SIG-M5 (cell line): ENCODE data around the gene MPDU1.

ENCODE experiments used
- DNase-seq: peaks from one replicate; lab custom pipeline; 2025; lab: John Stamatoyannopoulos, UW

MPDU1 gene

DNA sequence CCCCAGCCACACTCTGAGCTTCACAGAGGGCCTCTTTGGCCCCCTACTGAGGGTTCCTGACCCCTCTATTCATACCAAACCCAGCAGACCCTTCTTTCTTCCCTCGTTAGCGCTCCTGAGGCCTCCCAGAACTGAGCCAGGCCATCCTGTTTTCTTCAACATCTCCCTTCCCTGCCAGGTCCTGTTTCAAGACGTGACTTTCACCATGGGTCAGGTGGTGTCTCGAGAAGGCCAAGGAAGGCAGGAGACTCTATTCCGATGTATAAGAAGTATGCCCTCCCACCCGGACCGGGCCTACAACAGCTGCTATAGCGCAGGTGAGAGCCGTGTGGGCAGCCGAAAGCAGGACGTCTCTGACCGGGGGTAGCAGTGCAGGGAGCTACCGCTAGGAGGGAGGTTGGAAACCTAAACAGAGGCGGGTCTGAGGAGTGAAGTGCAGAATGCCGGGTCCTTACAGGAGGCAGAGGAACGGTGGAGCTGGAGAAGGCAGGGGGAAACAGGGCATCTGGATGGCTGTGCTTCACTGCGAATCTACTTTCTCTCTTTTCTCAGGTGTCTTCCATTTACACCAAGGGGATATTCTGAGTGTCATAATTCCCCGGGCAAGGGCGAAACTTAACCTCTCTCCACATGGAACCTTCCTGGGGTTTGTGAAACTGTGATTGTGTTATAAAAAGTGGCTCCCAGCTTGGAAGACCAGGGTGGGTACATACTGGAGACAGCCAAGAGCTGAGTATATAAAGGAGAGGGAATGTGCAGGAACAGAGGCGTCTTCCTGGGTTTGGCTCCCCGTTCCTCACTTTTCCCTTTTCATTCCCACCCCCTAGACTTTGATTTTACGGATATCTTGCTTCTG is 23.3 kb upstream of the MPDU1 start:
- DNase-seq: no peak

DNA sequence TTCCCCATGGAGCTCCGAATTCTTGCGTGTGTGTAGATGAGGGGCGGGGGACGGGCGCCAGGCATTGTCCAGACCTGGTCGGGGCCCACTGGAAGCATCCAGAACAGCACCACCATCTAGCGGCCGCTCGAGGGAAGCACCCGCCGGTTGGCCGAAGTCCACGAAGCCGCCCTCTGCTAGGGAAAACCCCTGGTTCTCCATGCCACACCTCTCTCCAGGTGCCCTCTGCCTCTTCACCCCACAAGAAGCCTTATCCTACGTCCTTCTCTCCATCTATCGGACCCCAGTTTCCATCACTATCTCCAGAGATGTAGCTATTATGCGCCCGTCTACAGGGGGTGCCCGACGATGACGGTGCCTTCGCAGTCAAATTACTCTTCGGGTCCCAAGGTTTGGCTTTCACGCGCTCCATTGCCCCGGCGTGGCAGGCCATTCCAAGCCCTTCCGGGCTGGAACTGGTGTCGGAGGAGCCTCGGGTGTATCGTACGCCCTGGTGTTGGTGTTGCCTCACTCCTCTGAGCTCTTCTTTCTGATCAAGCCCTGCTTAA is 22.6 kb upstream of the MPDU1 start:
- no peak for DNase-seq

DNA sequence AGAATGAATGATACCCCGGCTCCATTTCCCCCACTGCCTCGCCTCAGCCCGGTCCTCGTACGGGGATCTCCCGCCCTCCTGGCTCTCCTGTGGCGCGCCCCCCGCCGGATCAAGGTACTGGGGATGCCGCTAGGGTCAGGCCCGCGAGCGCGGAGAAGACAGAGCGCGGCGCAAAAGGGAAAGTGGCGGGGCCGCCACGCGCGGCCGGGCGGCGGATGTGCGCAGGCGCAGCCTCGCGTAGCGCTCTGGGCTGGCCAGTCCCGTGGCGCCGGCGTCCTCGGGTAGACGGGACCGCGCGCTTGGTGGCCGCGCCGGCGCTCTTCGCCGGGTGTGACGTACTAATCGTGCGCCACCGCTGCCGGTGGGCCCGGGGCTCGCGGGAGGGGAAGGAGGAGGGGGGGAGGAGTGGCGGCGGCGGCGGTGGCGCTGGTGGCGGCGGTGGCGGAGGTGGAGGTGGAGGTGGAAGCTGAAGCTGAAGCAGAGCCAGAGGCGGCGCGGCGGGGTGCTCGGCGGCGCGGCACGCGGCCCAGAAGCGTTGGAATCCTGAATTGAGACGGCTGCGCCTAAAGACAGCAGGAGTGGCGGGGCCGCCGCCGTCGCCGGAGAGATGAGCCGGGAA is 22.0 kb upstream of the MPDU1 start, which contains the start of gene SENP3:
SENP3 (plus strand) TSS at position 331 of the 619 bp plus-strand sequence. CDS start 1,158 bp downstream, outside the sequence.
- no peak for DNase-seq

DNA sequence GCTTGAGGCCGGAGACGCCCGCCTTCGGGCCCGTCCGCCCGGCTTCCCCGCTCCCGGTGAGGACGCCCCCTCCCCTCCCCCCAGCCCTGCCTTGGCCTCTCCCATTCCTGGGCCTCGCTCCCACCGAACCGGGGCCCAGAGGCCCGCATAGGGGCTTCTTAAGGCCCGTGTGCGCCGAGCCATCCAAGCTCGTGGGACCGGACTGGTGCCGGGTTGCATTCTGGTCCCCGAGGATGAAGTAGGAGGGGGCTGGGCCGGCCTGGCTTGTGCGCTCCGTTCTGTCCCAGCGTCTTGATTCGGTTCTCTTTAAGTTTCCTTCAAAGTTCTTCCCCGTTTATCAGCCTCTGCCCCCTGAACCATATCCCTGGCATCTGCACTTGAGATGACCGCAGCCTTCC is 21.4 kb upstream of the MPDU1 start:
- no peak for DNase-seq

DNA sequence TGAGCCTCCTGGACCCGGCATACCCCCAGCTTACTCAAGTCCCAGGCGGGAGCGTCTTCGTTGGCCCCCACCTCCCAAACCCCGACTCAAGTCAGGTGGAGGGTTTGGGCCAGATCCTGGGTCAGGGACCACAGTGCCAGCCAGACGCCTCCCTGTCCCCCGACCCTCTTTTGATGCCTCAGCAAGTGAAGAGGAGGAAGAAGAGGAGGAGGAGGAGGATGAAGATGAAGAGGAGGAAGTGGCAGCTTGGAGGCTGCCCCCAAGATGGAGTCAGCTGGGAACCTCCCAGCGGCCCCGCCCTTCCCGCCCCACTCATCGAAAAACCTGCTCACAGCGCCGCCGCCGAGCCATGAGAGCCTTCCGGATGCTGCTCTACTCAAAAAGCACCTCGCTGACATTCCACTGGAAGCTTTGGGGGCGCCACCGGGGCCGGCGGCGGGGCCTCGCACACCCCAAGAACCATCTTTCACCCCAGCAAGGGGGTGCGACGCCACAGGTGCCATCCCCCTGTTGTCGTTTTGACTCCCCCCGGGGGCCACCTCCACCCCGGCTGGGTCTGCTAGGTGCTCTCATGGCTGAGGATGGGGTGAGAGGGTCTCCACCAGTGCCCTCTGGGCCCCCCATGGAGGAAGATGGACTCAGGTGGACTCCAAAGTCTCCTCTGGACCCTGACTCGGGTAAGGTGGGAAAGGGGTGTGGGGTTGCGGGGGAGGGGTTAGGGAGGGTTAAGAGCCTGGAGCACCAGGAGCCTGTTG is 20.4 kb upstream of the MPDU1 start:
- DNase-seq: no peak

DNA sequence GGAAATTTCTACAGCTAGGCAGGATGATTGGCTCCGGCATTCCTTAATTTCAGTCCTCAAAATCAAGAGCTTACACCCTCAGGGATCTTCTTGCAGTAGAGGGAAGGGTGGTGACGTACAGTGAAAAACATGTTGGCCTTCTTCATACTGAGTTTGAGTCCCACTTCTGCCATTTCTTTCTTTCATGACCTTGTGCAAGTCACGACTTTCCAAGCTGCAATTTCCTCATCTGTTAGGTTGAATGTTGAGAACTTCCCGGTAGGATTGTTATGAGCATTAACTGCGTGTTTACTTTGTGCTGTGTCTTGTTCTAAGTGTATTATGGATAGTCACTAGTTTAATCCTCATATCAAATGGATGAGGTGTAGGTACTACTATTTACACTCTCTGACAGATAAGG is 14.1 kb upstream of the MPDU1 start:
- no peak for DNase-seq

DNA sequence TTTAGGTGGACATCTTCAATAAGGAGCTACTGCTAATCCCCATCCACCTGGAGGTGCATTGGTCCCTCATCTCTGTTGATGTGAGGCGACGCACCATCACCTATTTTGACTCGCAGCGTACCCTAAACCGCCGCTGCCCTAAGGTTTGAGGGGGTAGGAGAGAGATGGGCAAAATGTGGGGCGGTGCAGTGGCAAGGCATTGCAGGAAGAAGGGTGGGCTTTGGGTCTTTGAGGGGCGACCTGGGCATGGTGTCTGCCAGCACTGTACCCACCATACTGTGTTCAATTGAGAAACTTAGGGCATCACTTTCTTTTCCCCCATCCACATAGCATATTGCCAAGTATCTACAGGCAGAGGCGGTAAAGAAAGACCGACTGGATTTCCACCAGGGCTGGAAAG is 13.3 kb upstream of the MPDU1 start:
- DNase-seq: no peak

DNA sequence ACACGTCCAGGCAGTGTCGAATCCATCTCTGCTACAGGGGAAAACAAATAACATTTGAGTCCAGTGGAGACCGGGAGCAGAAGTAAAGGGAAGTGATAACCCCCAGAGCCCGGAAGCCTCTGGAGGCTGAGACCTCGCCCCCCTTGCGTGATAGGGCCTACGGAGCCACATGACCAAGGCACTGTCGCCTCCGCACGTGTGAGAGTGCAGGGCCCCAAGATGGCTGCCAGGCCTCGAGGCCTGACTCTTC is 11.4 kb upstream of the MPDU1 start:
- no peak for DNase-seq

DNA sequence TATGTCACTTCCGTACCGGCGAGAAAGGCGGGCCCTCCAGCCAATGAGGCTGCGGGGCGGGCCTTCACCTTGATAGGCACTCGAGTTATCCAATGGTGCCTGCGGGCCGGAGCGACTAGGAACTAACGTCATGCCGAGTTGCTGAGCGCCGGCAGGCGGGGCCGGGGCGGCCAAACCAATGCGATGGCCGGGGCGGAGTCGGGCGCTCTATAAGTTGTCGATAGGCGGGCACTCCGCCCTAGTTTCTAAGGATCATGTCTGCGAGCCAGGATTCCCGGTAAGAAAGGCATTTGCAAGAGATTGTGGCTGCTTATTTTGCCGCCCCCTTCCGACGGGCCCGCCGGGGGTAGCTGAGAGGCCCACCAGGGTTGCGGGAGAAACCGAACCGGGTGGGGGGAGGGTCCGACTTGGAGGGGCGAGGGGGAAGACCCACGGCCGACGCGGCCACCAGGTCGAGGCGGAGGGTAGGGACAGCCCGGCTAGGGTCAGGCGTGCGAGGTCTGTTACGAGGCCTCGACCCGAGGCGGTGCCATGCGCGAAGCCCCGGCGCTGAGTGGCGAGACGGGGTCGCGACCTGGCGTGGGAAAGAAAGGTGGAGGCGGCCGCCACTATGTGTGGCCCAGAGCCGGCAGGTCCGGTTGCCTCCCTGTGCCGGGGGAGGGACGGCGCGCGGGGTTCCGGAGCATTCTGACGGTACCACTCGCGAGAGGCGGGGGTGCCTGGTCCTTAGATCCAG is 10.9 kb upstream of the MPDU1 start:
- DNase-seq: peak; percentile 87

DNA sequence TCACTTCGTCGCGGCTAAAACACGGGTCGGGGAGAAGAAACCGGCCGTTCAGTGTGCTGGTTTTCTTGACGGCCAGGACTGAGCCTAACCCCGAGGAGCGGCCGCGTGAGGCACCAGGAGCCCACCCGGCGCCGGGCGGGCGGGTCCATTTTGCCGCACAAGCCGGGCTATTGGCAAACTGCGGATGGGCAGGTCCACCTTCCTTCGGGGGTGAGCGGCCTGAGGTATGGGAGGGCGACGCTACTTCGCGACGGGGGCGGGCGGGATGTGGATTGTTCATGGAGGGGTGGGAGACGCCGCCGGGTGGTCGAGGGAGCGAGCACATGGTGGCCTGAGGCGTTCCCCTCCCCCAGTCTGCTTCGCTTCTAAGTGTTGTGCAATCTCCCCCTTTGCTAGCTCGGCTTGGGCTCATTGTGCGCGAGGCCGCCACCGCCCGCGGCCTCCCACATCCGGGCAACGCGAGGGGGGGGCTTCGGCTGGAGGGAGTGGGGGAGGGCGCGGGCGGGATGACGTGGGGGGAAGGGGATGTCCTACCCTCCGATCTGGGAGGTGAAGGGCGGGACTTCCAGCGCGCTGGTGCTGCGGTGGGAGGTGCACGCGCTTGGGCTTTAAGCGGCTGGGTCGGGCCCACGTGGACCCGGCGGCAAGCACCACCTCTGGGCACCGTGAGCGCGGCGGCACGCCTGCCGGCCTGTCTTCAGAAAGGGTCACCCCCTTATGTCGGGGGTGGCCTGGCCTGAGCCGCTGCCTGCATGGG is 10.2 kb upstream of the MPDU1 start:
- DNase-seq: peak; percentile 68

DNA sequence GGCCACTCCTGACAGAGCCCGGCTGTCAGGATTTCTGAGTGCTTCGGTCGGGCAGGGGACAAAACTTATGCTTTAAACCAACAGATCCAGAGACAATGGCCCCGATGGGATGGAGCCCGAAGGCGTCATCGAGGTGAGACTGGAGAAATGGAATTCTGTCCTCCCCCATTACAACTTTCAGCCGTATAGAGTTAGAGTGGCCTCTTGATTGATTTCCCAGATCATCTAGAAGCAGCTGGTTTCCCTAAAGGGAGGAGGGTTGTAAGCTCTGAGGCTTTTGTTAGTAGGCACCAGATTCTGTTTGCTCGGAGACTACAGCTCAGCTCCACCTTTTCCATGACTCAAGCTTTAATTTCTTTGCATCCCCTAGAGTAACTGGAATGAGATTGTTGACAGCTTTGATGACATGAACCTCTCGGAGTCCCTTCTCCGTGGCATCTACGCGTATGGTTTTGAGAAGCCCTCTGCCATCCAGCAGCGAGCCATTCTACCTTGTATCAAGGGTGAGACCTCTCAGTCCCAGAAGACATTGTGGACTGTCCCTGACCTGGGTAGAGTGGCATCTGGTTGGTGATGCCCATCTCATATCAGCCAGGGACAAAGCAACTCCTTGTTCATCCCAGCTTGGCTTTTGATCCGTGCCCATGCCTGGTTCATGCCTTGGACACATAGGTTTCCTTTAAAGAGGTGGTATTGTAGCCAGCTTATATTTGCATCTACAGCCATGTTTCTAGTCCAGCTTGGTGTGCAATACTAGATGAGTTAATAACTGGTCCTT is 9.3 kb upstream of the MPDU1 start:
- no peak for DNase-seq

DNA sequence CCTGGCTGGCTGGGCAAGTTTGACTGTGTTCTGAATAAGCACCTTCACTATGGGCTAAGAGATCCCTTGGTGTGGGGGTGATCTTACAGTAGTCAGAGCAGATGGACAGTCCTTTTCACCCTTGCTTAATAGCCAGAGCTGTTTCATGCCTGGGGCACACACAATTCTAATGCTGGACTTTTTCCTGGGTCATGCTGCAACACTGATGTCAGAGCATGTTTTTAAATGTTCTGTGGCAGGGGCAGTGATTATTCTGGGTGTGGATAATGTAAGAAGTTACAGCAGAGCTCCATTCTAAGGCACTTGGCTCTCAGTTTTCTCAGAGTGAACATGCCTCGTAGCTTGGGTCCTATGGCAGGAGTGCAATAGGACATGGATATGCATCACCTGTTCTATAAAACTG is 8.2 kb upstream of the MPDU1 start:
- DNase-seq: no peak

DNA sequence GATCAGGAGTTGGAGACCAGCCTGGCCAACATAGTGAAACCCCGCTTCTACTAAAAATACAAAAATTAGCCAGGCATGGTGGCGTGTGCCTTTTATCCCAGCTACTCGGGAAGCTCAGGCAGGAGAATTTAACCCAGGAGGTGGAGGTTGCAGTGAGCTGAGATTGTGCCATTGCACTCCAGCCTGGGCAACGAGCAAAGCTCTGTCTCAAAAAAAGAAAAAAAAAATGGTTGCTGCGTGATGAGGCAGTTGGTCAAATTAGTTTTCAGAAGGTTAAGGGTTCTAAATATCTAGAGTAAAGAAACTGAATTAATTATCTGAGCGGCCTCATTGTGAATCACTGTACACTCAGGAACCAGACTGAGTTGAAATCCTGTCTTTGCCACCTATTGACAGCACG is 7.7 kb upstream of the MPDU1 start:
- no peak for DNase-seq

DNA sequence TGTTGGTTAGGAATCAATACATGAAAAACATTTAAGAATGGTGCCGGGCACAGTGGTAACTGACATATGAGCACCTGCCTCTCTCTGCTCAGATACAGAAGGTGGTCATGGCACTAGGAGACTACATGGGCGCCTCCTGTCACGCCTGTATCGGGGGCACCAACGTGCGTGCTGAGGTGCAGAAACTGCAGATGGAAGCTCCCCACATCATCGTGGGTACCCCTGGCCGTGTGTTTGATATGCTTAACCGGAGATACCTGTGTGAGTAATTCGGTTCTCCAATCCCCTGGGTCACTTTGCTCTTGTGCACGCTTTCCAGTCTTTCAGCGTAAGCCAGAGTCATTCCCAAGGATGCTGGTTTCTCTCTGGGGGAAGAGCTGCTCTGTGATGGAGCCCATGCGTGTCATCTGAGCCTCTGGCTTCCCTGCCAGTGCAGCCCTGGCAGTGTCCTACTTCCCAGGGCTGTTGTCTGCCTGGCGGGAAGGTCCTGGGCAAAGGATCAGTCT is 7.2 kb upstream of the MPDU1 start:
- DNase-seq: no peak

DNA sequence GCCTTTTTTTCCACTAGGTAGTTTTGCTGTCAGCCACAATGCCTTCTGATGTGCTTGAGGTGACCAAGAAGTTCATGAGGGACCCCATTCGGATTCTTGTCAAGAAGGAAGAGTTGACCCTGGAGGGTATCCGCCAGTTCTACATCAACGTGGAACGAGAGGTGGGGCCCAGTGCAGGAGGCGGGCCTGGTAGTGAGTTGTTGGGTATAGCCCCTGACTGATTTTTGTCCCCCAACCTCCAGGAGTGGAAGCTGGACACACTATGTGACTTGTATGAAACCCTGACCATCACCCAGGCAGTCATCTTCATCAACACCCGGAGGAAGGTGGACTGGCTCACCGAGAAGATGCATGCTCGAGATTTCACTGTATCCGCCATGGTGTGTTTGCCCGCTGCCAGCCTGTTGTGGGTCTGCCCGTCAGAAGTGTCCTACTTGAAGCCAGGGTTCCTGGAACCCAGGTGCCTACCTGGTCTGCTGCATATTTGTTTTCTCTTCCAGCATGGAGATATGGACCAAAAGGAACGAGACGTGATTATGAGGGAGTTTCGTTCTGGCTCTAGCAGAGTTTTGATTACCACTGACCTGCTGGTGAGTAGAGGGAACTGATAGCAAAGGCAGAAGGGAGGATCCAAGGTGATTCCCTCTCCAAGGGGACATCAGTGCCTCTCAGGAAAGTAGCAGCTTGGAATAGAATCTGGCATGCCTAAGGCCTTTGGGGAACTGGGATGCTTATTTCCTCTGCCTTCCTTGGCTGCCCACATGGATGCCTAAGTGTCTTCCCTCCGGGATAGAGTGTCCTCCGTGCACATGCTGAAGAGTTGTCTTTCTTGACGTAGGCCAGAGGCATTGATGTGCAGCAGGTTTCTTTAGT is 6.1 kb upstream of the MPDU1 start:
- DNase-seq: no peak

DNA sequence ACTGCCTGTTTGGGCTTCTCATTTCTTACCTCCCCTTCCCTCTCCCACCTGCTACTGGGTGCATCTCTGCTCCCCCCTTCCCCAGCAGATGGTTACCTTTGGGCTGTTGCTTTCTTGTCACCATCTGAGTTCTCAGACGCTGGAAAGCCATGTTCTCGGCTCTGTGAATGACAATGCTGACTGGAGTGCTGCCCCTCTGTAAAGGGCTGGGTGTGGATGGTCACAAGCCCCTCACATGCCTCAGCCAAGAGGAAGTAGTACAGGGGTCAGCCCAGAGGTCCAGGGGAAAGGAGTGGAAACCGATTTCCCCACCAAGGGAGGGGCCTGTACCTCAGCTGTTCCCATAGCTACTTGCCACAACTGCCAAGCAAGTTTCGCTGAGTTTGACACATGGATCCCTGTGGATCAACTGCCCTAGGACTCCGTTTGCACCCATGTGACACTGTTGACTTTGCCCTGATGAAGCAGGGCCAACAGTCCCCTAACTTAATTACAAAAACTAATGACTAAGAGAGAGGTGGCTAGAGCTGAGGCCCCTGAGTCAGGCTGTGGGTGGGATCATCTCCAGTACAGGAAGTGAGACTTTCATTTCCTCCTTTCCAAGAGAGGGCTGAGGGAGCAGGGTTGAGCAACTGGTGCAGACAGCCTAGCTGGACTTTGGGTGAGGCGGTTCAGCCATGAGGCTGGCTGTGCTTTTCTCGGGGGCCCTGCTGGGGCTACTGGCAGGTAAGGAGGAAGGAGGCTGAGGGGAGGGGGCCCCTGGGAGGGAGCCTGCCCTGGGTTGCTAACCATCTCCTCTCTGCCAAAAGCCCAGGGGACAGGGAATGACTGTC is 4.4 kb upstream of the MPDU1 start, which contains the start of gene CD68:
CD68 (plus strand) TSS at position 638 of the 833 bp plus-strand sequence; CDS start at position 678, 40 bp downstream.
- DNase-seq: peak; percentile 96

DNA sequence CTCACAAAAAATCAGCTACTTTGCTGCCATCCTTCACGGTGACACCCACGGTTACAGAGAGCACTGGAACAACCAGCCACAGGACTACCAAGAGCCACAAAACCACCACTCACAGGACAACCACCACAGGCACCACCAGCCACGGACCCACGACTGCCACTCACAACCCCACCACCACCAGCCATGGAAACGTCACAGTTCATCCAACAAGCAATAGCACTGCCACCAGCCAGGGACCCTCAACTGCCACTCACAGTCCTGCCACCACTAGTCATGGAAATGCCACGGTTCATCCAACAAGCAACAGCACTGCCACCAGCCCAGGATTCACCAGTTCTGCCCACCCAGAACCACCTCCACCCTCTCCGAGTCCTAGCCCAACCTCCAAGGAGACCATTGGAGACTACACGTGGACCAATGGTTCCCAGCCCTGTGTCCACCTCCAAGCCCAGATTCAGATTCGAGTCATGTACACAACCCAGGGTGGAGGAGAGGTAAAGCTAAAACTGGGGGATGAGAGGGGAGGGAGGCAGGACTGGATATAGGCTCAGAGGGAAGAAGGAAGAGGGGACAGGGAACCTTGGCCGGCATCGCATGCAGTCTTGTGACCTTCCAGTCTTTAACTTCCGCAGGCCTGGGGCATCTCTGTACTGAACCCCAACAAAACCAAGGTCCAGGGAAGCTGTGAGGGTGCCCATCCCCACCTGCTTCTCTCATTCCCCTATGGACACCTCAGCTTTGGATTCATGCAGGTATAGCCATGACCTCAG is 3.6 kb upstream of the MPDU1 start:
- no peak for DNase-seq
